ENCODE data around the gene CSRP2. TPM values are rescaled to one million over a fixed set of nuclear protein-coding genes. Genes with fewer than 3 reads are reported as not detected.

Gene CSRP2
- total and polyA plus RNA-seq, 4 donors, result 3.7 to 38.0 (median 26.2) TPM

DNA sequence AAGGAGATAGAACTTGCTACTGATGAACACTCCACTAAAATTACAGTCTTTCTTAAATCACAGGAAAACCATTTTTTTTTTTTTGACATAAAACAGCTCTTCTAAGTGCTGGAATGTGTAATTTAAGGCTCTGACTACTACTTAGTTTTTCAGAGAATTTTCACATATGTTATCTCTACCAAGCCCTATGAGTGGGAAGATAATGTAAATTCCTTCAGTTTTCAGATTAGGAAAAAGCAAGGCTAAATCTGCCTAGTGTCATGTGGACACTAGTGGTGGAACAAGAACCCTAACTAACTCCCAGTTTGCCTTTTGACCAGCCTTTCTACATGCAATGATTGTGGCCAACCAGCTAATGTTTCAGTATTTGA, 37.3 kb upstream of the CSRP2 start:
- Histone ChIP-seq H3K4me1 (ENCODE audit: control insufficient read depth in 4 of 4, insufficient read depth in 4 of 4, low read length in 3 of 4) (peaks cover 0 to 33% (median 24%) of the 10 kb centered on the region in 4 donors), H3K4me3 (ENCODE audit: low read depth in 1 of 3, low read length in 3 of 3) (no peak overlapping the region), H3K36me3 (ENCODE audit: control insufficient read depth in 4 of 4, insufficient read depth in 3 of 4, low read depth in 1 of 4, low read length in 3 of 4) (no peaks in the 10 kb centered on the region), H3K27me3 (ENCODE audit: control insufficient read depth in 4 of 4, insufficient read depth in 4 of 4, low read length in 3 of 4) (no peaks in the 10 kb centered on the region), H3K9me3 (ENCODE audit: control insufficient read depth in 4 of 4, low read length in 3 of 4) (no peaks in the 10 kb centered on the region), H3K27ac (ENCODE audit: low read depth in 1 of 2, low read length in 2 of 2) (peak overlapping the region; percentile 78 to 83), H3K9ac (ENCODE audit: low read depth in 1 of 2, low read length in 2 of 2) (no peak overlapping the region)
- TF ChIP-seq, protein P1, sequence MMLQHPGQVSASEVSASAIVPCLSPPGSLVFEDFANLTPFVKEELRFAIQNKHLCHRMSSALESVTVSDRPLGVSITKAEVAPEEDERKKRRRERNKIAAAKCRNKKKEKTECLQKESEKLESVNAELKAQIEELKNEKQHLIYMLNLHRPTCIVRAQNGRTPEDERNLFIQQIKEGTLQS (IDR thresholded peaks at IDR 0.05), result no peak
- TF ChIP-seq HNF4A (conservative IDR thresholded peaks at IDR 0.05) (no peak), SP1 (IDR thresholded peaks at IDR 0.05) (no peak)
- TF ChIP-seq, protein P2, sequence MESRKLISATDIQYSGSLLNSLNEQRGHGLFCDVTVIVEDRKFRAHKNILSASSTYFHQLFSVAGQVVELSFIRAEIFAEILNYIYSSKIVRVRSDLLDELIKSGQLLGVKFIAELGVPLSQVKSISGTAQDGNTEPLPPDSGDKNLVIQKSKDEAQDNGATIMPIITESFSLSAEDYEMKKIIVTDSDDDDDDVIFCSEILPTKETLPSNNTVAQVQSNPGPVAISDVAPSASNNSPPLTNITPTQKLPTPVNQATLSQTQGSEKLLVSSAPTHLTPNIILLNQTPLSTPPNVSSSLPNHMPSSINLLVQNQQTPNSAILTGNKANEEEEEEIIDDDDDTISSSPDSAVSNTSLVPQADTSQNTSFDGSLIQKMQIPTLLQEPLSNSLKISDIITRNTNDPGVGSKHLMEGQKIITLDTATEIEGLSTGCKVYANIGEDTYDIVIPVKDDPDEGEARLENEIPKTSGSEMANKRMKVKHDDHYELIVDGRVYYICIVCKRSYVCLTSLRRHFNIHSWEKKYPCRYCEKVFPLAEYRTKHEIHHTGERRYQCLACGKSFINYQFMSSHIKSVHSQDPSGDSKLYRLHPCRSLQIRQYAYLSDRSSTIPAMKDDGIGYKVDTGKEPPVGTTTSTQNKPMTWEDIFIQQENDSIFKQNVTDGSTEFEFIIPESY (IDR thresholded peaks at IDR 0.05), result no peak
- TF ChIP-seq, protein P3, sequence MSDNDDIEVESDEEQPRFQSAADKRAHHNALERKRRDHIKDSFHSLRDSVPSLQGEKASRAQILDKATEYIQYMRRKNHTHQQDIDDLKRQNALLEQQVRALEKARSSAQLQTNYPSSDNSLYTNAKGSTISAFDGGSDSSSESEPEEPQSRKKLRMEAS (IDR thresholded peaks at IDR 0.05), result no peak
- DNase-seq (ENCODE audit: low spot score), result no peak

DNA sequence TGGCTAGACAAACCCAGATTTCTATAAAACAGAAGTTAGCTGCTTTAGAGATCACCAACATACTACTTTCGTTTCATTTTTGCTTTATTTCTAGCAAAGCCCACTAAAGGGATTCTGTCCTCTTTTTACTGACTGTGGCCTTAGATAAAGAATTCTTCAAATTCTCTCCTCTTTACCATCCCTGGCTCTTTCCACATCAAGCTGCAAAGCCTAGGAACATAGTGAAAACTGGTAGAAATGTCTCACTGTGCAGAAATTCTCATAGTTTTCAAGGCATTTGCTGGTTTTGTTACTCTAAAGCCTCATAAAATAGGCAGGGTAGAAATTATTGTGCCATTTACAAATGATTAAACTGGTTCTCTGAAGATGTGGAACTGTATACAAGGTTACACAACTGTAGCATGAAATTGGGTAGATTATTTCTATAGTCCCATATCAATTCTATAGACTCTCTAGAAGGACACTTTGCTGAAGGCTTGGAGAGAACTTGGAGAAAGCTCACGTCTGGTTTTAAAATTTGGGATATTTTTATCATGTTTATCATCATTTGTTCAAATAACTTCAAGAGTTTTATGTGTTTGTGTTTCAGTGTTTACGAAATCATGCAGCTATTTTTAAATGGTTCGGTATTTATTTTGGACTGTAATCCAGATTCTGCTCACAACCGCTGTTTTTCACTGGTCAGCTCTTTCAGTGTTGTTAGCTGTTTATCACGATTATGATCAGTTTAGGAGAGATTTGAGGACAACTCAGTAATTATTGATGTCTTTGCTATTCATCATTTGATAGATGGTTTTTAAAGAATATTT, 36.7 kb upstream of the CSRP2 start:
- peaks cover 0 to 33% (median 24%) of the 10 kb centered on the region in 4 donors for H3K4me1 ChIP-seq (ENCODE audit: control insufficient read depth in 4 of 4, insufficient read depth in 4 of 4, low read length in 3 of 4)
- no peaks in the 10 kb centered on the region for H3K36me3 ChIP-seq (ENCODE audit: control insufficient read depth in 4 of 4, insufficient read depth in 3 of 4, low read depth in 1 of 4, low read length in 3 of 4)
- H3K4me3 ChIP-seq (ENCODE audit: low read depth in 1 of 3, low read length in 3 of 3), result no peak overlapping the region
- H3K27me3 ChIP-seq (ENCODE audit: control insufficient read depth in 4 of 4, insufficient read depth in 4 of 4, low read length in 3 of 4), result no peaks in the 10 kb centered on the region
- WGBS, result 22% methylated on average over 6 of the region's 6 CpGs
- peak overlapping the region in 1 of 2 donors; percentile 37 for H3K9ac ChIP-seq (ENCODE audit: low read depth in 1 of 2, low read length in 2 of 2)
- H3K9me3 ChIP-seq (ENCODE audit: control insufficient read depth in 4 of 4, low read length in 3 of 4), result no peaks in the 10 kb centered on the region
- TF ChIP-seq FOXA2 (IDR thresholded peaks at IDR 0.05) (peak; percentile 68), JUND (IDR thresholded peaks at IDR 0.05) (peak in 1 of 2 donors; percentile 21), FOXA1 (IDR thresholded peaks at IDR 0.05) (no peak), GABPA (IDR thresholded peaks at IDR 0.05 in 1 of 2, conservative IDR thresholded peaks at IDR 0.05 in 1 of 2) (no peak), NR2F2 (IDR thresholded peaks at IDR 0.05) (peak; percentile 2), YY1 (IDR thresholded peaks at IDR 0.05) (peak; percentile 17), RAD21 (IDR thresholded peaks at IDR 0.05) (no peak), HNF4G (IDR thresholded peaks at IDR 0.05) (no peak), HNF4A (conservative IDR thresholded peaks at IDR 0.05) (peak in 1 of 2 donors; percentile 23), RXRA (IDR thresholded peaks at IDR 0.05) (peak in 1 of 2 donors; percentile 23), SP1 (IDR thresholded peaks at IDR 0.05) (peak; percentile 20), EGR1 (IDR thresholded peaks at IDR 0.05; ENCODE audit: low read depth in 2 of 2) (no peak), TAF1 (conservative IDR thresholded peaks at IDR 0.05) (no peak)
- TF ChIP-seq, protein P3 (IDR thresholded peaks at IDR 0.05), result no peak
- TF ChIP-seq, protein P1 (IDR thresholded peaks at IDR 0.05), result no peak
- TF ChIP-seq, protein P4, sequence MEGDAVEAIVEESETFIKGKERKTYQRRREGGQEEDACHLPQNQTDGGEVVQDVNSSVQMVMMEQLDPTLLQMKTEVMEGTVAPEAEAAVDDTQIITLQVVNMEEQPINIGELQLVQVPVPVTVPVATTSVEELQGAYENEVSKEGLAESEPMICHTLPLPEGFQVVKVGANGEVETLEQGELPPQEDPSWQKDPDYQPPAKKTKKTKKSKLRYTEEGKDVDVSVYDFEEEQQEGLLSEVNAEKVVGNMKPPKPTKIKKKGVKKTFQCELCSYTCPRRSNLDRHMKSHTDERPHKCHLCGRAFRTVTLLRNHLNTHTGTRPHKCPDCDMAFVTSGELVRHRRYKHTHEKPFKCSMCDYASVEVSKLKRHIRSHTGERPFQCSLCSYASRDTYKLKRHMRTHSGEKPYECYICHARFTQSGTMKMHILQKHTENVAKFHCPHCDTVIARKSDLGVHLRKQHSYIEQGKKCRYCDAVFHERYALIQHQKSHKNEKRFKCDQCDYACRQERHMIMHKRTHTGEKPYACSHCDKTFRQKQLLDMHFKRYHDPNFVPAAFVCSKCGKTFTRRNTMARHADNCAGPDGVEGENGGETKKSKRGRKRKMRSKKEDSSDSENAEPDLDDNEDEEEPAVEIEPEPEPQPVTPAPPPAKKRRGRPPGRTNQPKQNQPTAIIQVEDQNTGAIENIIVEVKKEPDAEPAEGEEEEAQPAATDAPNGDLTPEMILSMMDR (IDR thresholded peaks at IDR 0.05; ENCODE audit: low read depth, low read length, missing input control), result no peak
- TF ChIP-seq, protein P2 (IDR thresholded peaks at IDR 0.05), result no peak
- TF ChIP-seq, protein P5, sequence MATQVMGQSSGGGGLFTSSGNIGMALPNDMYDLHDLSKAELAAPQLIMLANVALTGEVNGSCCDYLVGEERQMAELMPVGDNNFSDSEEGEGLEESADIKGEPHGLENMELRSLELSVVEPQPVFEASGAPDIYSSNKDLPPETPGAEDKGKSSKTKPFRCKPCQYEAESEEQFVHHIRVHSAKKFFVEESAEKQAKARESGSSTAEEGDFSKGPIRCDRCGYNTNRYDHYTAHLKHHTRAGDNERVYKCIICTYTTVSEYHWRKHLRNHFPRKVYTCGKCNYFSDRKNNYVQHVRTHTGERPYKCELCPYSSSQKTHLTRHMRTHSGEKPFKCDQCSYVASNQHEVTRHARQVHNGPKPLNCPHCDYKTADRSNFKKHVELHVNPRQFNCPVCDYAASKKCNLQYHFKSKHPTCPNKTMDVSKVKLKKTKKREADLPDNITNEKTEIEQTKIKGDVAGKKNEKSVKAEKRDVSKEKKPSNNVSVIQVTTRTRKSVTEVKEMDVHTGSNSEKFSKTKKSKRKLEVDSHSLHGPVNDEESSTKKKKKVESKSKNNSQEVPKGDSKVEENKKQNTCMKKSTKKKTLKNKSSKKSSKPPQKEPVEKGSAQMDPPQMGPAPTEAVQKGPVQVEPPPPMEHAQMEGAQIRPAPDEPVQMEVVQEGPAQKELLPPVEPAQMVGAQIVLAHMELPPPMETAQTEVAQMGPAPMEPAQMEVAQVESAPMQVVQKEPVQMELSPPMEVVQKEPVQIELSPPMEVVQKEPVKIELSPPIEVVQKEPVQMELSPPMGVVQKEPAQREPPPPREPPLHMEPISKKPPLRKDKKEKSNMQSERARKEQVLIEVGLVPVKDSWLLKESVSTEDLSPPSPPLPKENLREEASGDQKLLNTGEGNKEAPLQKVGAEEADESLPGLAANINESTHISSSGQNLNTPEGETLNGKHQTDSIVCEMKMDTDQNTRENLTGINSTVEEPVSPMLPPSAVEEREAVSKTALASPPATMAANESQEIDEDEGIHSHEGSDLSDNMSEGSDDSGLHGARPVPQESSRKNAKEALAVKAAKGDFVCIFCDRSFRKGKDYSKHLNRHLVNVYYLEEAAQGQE (IDR thresholded peaks at IDR 0.05), result no peak
- no peak for DNase-seq (ENCODE audit: low spot score)
- H3K27ac ChIP-seq (ENCODE audit: low read depth in 1 of 2, low read length in 2 of 2), result peak overlapping the region; percentile 78 to 83

Data from liver (tissue), 9 donors.